IPS-20b (cell line): Measurements from ENCODE around the gene RFC1.
"Not testable (repeated sequence)": the region's sequence is repeated elsewhere in the genome, so short reads cannot be mapped to it uniquely, and the experiment has no call there.

Experiments used
- H3K27ac ChIP-seq: one replicate; pipeline ENCODE4 v1.5.1; 2013; ENCODE audit warnings: low read length
- H3K27me3 ChIP-seq: 2 replicates; pipeline ENCODE4 v1.6.1; 2013; ENCODE audit warnings: mild to moderate bottlenecking, low read length, inconsistent platforms; ENCODE audit not compliant: insufficient read depth
- H3K36me3 ChIP-seq: 2 replicates; pipeline ENCODE4 v1.6.1; 2013; ENCODE audit warnings: low read depth, mild to moderate bottlenecking, inconsistent platforms, low read length, moderate library complexity; ENCODE audit not compliant: insufficient read depth
- H3K4me1 ChIP-seq: 2 replicates; pipeline ENCODE4 v1.6.1; 2013; ENCODE audit warnings: mild to moderate bottlenecking, control low read depth, inconsistent platforms, low read length, moderate library complexity; ENCODE audit not compliant: insufficient read depth
- H3K4me3 ChIP-seq: 2 replicates; pipeline ENCODE4 v1.5.1; 2013; ENCODE audit warnings: mild to moderate bottlenecking, low read length, inconsistent platforms
- H3K9ac ChIP-seq: 2 replicates; pipeline ENCODE4 v1.6.1; 2013; ENCODE audit warnings: low read depth, mild to moderate bottlenecking, inconsistent platforms, low read length, moderate library complexity
- H3K9me3 ChIP-seq: 2 replicates; pipeline ENCODE4 v1.6.1; 2013; ENCODE audit warnings: mild to moderate bottlenecking, low read depth, low read length, inconsistent platforms; ENCODE audit not compliant: insufficient read depth

The RFC1 gene

DNA sequence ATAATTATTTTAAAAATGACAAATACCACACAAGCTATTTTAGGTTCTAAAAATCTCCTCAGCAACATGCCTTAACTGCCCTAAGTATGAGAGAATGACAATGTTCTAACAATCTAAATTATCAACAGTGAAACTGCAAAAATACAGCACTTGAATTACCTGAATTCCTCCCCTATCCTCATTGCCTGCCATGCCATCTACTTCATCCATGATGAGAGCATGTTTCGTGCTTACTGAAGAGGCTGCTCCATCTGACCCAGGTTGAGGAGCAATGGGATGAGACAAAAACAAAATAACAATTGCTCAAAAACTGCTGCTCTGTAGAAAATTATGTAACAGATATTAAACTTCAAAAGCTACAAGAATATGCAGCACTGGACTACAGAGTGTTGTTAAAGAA is 63.3 kb downstream of the RFC1 start:
- no peak overlapping the region for H3K9ac ChIP-seq
- H3K9me3 ChIP-seq = no peaks in the 10 kb centered on the region
- H3K4me3 ChIP-seq = no peak overlapping the region
- peaks cover 91% of the 10 kb centered on the region for H3K36me3 ChIP-seq
- H3K27me3 ChIP-seq = no peaks in the 10 kb centered on the region
- no peak overlapping the region for H3K27ac ChIP-seq
- H3K4me1 ChIP-seq = no peaks in the 10 kb centered on the region

DNA sequence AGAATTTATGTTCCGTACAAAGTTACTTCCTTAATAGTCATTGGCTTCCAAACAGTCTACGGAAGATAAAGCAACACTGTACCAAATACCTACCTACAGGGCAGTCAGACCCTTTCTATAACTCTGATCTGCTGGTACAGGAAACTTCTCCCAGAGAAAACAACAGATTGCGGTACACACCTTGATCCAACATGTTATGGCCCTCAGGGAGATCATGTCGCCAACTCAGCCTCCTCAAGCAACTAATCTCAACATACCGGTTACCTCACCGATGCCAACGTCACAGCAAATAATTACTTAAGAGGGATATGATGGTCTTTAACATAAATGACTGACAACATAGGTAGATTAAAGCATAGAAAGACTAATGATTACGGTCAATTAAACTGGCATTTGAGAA is 70.4 kb downstream of the RFC1 start:
- H3K36me3 ChIP-seq = peaks cover 77% of the 10 kb centered on the region
- H3K27me3 ChIP-seq = no peaks in the 10 kb centered on the region
- H3K4me1 ChIP-seq = no peaks in the 10 kb centered on the region
- H3K4me3 ChIP-seq = no peak overlapping the region
- H3K9ac ChIP-seq = no peak overlapping the region
- H3K27ac ChIP-seq = no peak overlapping the region
- H3K9me3 ChIP-seq = no peaks in the 10 kb centered on the region

DNA sequence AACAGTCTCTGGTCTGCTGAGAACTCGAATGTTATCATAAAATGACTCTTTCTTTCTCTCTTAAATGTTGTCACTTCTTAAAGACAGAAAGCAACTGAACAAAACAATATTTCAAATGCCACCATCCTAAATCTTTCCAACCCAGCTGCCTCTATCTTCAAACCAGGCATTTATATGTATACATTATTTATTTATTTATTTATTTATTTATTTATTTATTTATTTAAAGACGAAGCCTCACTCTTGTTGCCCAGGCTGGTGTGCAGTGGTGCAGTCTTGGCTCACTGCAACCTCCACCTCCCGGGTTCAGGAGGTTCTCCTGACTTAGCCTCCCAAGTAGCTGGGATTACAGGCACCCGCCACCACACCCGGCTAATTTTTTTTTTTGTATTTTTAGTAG is 73.7 kb downstream of the RFC1 start:
- peaks cover 80% of the 10 kb centered on the region for H3K36me3 ChIP-seq
- not testable (repeated sequence) for H3K4me1 ChIP-seq, H3K4me3 ChIP-seq, H3K9ac ChIP-seq, H3K27me3 ChIP-seq, H3K9me3 ChIP-seq, H3K27ac ChIP-seq

DNA sequence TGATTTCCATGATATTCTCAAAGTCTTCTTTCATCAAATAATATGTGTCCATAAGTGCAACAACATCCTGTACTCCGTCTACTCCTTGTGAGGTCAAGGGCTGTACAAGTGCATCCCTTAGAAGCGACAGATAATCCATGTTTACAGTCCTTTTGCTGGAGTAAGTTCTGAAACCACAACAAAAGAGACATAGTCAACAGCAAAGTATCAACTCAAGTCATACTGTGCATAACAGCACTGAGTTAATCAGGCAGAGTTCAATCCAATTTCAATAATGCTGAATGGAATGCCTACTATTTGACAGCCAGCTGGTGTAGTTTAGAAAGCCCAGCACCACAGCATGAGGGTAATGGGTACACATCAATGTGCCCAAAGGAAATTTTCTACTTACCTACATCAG is 74.5 kb downstream of the RFC1 start:
- Histone ChIP-seq H3K36me3 (peaks cover 87% of the 10 kb centered on the region), H3K27ac (no peak overlapping the region), H3K4me3 (no peak overlapping the region), H3K27me3 (no peaks in the 10 kb centered on the region), H3K9ac (no peak overlapping the region), H3K9me3 (no peaks in the 10 kb centered on the region), H3K4me1 (peaks cover 7% of the 10 kb centered on the region; the same call in 1 of the 2 replicates)

DNA sequence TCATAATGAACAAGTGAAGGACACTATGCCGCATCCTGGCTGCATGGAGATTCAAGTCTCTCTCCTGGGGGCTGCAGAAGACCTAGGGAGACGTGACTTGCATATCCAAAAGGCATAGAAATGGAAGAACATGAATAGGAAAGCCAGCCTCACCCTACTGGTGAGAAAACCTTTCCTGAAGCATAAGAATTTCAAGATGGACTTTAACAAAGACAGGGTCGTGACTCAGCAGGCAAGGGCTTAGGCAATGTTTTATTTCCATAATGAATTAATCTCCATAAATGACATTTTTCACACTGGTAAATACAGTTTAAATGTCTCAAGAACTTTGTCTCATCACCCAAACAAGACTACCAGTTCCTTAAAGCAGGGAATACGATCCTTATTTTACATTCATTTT is 78.9 kb downstream of the RFC1 start:
- Histone ChIP-seq H3K27me3 (no peaks in the 10 kb centered on the region), H3K4me3 (no peak overlapping the region), H3K36me3 (peaks cover 70% of the 10 kb centered on the region), H3K4me1 (peaks cover 7% of the 10 kb centered on the region; the same call in 1 of the 2 replicates), H3K9ac (no peak overlapping the region), H3K9me3 (no peaks in the 10 kb centered on the region), H3K27ac (no peak overlapping the region)

DNA sequence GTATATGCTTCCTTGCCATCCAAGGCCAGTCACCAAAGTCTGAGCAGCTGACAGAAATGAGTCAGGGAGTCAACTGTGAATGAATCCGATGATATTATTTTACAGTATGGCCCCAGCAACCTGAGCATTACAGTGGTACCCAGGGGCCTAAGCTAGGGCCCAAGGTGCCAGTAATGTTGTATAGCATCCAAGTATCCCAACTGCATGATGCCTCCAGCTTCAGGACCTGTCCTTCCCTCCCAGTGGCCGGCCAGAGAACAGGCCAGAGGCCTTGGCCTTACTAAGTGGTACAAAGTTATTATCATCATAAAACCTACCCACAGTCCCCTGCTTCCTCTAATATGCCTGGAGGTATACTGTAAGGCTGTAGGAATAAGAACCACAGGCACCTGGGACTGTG is 79.9 kb downstream of the RFC1 start:
- H3K36me3 ChIP-seq = peaks cover 61% of the 10 kb centered on the region
- H3K27ac ChIP-seq = no peak overlapping the region

DNA sequence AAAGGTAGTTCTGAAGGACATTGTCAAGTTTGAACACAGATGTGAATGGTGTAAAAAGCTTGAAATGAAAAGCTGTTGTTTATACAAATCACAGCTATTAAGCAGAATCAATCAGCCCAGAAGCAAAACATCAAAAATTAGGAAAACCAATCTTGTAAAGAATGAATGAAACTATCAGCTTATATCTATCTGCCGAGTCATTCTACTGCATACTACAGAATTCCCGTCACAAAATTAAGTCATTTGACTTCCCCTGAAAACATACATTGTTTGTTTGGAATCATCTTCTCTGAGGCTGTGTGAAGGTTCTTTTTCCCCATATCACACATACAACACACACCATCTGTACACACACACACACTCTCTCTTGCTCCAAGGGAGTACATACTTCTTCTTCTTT is 80.3 kb downstream of the RFC1 start:
- Histone ChIP-seq H3K27me3 (no peaks in the 10 kb centered on the region), H3K9me3 (no peaks in the 10 kb centered on the region), H3K36me3 (peaks cover 57% of the 10 kb centered on the region), H3K4me3 (no peak overlapping the region), H3K9ac (no peak overlapping the region), H3K27ac (no peak overlapping the region), H3K4me1 (peaks cover 7% of the 10 kb centered on the region; the same call in 1 of the 2 replicates)

More for the DNA sequence above, 79.9 kb downstream of the RFC1 start:
- Histone ChIP-seq H3K9me3 (no peaks in the 10 kb centered on the region), H3K27me3 (no peaks in the 10 kb centered on the region), H3K9ac (no peak overlapping the region), H3K4me3 (no peak overlapping the region), H3K4me1 (peaks cover 7% of the 10 kb centered on the region; the same call in 1 of the 2 replicates)

DNA sequence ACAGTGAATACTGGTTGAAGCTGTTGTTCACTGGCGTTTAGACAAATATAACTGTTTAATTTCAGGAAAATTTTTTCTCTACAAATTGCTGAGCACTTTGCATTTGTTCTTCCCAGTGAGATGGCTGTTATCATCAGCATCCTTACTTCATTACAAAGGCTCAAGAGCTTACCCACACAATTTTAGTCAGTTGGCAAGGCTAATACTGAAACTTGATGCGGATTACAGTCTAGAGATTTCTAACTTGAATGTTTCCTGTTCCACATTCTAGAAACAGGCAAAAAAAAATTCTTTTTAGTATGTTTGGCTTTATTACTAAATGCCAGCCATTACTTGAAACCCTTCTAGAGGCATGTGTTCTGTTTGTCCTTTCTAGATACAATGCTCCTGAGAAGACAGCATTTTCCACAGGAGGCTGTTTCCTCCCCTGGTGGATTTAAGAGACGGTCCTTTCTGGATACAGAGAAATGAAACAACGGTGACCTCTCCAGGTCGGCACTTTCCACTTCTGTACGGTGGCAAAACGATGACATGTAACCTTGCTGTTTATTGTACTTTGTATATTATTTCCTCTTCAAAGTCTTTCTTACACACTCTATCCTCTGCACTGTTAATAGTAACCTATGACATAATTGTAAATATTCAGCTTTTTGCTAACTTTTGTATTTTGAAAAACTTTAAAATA is 80.9 kb downstream of the RFC1 start:
- no peak overlapping the region for H3K9ac ChIP-seq
- no peaks in the 10 kb centered on the region for H3K27me3 ChIP-seq
- H3K9me3 ChIP-seq = no peaks in the 10 kb centered on the region
- peaks cover 7% of the 10 kb centered on the region; the same call in 1 of the 2 replicates for H3K4me1 ChIP-seq
- H3K27ac ChIP-seq = no peak overlapping the region
- peaks cover 57% of the 10 kb centered on the region for H3K36me3 ChIP-seq
- H3K4me3 ChIP-seq = no peak overlapping the region

DNA sequence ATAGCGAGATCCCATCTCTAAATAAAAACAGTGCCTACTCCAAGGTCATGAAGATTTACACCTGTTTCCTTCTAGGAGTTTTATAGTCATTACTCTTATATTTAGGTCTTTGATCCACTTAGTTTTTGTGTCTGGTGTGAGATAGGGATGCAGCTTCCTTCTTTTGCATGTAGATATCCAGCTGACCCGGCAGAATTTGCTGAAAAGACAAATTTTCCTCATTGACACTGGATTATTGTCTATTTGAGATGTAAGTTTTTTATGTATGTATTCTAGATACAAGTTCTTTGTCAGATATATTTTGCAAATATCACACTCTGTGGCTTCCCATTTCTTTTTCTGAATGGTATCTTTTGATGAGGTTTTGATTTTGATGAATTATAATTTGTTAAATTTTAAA is 85.4 kb downstream of the RFC1 start:
- Histone ChIP-seq H3K4me1 (no peaks in the 10 kb centered on the region), H3K27ac (no peak overlapping the region), H3K9me3 (no peaks in the 10 kb centered on the region), H3K9ac (no peak overlapping the region), H3K36me3 (peaks cover 42% of the 10 kb centered on the region), H3K27me3 (no peaks in the 10 kb centered on the region), H3K4me3 (no peak overlapping the region)

DNA sequence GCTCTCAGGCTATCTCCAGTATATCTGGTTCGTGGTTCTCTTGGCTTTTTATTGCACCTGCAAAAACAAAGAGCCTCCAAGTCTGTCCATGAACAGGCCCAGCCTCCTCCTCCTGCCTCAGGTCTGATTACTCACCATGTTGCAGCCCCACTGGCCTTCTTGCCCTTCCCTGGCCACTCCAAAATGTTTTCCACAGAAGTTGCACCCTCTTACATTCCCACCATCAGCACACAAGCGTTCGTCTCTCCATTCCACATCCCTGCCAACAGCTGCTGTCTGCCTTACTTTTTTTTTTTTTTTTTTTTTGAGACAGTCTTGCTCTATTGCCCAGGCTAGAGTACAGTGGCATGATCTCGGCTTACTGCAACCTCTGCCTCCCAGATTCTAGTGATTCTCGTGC is 86.7 kb downstream of the RFC1 start:
- Histone ChIP-seq H3K4me1 (no peaks in the 10 kb centered on the region), H3K36me3 (peaks cover 40% of the 10 kb centered on the region; the same call in 1 of the 2 replicates), H3K9me3 (no peaks in the 10 kb centered on the region), H3K27ac (no peak overlapping the region), H3K4me3 (no peak overlapping the region), H3K27me3 (no peaks in the 10 kb centered on the region), H3K9ac (no peak overlapping the region)

DNA sequence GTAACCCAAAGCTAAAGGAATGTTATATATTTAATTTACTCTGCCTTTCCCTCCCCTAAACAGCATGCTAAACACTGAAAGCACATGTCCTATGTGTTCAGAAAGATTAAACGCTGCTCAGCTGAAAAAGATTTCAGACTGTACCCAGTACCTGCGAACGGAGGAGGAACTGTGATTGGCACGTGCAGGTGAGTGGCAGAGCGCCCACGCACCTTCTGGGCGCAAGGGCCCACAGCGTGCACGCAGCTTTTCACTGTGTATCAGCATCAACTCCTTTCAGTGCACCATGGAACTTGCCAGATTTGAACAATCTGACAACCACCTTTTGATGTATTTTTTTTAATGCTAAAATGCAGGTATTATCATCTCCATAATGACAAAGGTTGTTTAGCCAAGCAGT is 87.7 kb downstream of the RFC1 start:
- no peak overlapping the region for H3K4me3 ChIP-seq

DNA sequence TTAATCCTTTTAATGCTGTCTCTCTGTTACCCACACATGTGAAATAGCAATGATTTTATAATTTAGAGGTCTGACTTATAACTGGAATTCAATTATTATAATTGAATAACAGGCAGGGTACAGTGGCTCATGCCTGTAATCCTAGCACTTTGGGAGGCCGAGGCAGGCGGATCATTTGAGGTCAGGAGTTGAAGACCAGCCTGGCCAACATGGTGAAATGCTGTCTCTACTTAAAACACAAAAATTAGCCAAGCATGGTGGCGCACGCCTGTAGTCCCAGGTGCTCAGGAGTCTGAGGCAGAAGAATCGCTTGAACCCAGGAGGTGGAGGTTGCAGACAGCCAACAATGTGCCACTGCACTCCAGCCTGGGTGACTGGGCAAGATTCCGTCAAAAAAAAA is 88.5 kb downstream of the RFC1 start:
- not testable (repeated sequence) for H3K9me3 ChIP-seq, H3K4me1 ChIP-seq, H3K9ac ChIP-seq, H3K27me3 ChIP-seq, H3K27ac ChIP-seq, H3K4me3 ChIP-seq
- peaks cover 55% of the 10 kb centered on the region; the same call in 1 of the 2 replicates for H3K36me3 ChIP-seq

More for the DNA sequence above, 87.7 kb downstream of the RFC1 start:
- H3K27me3 ChIP-seq = no peaks in the 10 kb centered on the region
- peaks cover 47% of the 10 kb centered on the region; the same call in 1 of the 2 replicates for H3K36me3 ChIP-seq
- H3K9ac ChIP-seq = no peak overlapping the region
- H3K4me1 ChIP-seq = no peaks in the 10 kb centered on the region
- H3K9me3 ChIP-seq = no peaks in the 10 kb centered on the region
- H3K27ac ChIP-seq = no peak overlapping the region
